Hepatocyte (in vitro differentiated cells): ENCODE results near the gene C2orf78. TPM values are rescaled to one million over a fixed set of nuclear protein-coding genes. Genes with fewer than 3 reads are reported as not detected.

Experiments
- DNase-seq: peaks from one replicate; pipeline ENCODE4 v3.0.0-alpha.2; 2016; ENCODE audit warnings: low spot score
- H2AFZ ChIP-seq: fragments of 200-600 bp; sonication (generic); 2 replicates; pipeline ENCODE4 v1.6.0; 2016; ENCODE audit warnings: antibody characterized with exemption, mild to moderate bottlenecking
- H3K27ac ChIP-seq: fragments of 200-600 bp; sonication (generic); 2 replicates; pipeline ENCODE4 v1.5.1; 2016; ENCODE audit warnings: mild to moderate bottlenecking
- H3K27me3 ChIP-seq: fragments of 200-600 bp; sonication (generic); 2 replicates; pipeline ENCODE4 v1.6.1; 2016
- H3K36me3 ChIP-seq: fragments of 200-600 bp; sonication (generic); replicated peaks from 2 replicates; pipeline ENCODE4 v1.5.1; 2016; ENCODE audit warnings: low read depth; ENCODE audit not compliant: insufficient read depth
- H3K4me1 ChIP-seq: fragments of 200-600 bp; sonication (generic); 2 replicates; pipeline ENCODE4 v1.5.1; 2016; ENCODE audit warnings: mild to moderate bottlenecking, moderate library complexity; ENCODE audit not compliant: insufficient read depth
- H3K4me2 ChIP-seq: fragments of 200-600 bp; sonication (generic); 2 replicates; pipeline ENCODE4 v1.6.0; 2016
- H3K4me3 ChIP-seq: fragments of 200-600 bp; sonication (generic); 2 replicates; pipeline ENCODE4 v1.5.1; 2016; ENCODE audit warnings: mild to moderate bottlenecking
- H3K79me2 ChIP-seq: fragments of 200-600 bp; sonication (generic); 2 replicates; pipeline ENCODE4 v1.6.0; 2017; ENCODE audit warnings: mild to moderate bottlenecking
- H3K9me2 ChIP-seq: fragments of 200-600 bp; sonication (generic); replicated peaks from 2 replicates; pipeline ENCODE4 v1.6.0; 2017; ENCODE audit warnings: mild to moderate bottlenecking; ENCODE audit not compliant: insufficient read depth
- H3K9me3 ChIP-seq: fragments of 200-600 bp; sonication (generic); 2 replicates; pipeline ENCODE4 v1.5.1; 2016; ENCODE audit warnings: low read depth, mild to moderate bottlenecking
- H4K20me1 ChIP-seq: fragments of 200-600 bp; sonication (generic); 2 replicates; pipeline ENCODE4 v1.6.0; 2016; ENCODE audit warnings: mild to moderate bottlenecking; ENCODE audit not compliant: insufficient read depth, poor library complexity, severe bottlenecking
- EZH2 ChIP-seq: fragments of 200-600 bp; sonication (generic); IDR thresholded peaks from 2 replicates; pipeline ENCODE4 v1.6.1; 2016; ENCODE audit warnings: antibody characterized with exemption, mild to moderate bottlenecking, borderline replicate concordance
- EZH2phosphoT487 ChIP-seq: fragments of 200-600 bp; sonication (generic); IDR thresholded peaks from one replicate; pipeline ENCODE4 v1.6.1; 2018; ENCODE audit warnings: antibody characterized with exemption, mild to moderate bottlenecking, low read depth, moderate library complexity; ENCODE audit not compliant: unreplicated experiment, severe bottlenecking
- WGBS: methylation state at CpG from one replicate; pipeline ENCODE4 v1.1.6; 2016; ENCODE audit warnings: low lambda C conversion rate; ENCODE audit errors: missing lambda C conversion rate; 5-methylcytosine and 5-hydroxymethylcytosine counted together
- polyA plus RNA-seq: library from polyadenylated mRNA; unstranded; fragments of >200 nt; fragmentation: Nextera tagmentation; extraction: Ambion mirVana; gene quantifications from 2 replicates; pipeline ENCODE4 v1.2.1, GENCODE V29; 2016
- total RNA-seq: library from RNA; depleted of rRNA; stranded (reverse); fragments of >200 nt; gene quantifications from 2 replicates; pipeline ENCODE4 v1.2.3, GENCODE V29; 2014
- TF ChIP-seq, protein P1 (sequence below): fragments of 200-600 bp; sonication (generic); IDR thresholded peaks from 2 replicates; pipeline ENCODE4 v1.5.1; 2016; ENCODE audit warnings: antibody characterized with exemption, mild to moderate bottlenecking; ENCODE audit not compliant: poor library complexity

The C2orf78 gene
- total and polyA plus RNA-seq, 2 experiments from 2014 or later = not detected

DNA sequence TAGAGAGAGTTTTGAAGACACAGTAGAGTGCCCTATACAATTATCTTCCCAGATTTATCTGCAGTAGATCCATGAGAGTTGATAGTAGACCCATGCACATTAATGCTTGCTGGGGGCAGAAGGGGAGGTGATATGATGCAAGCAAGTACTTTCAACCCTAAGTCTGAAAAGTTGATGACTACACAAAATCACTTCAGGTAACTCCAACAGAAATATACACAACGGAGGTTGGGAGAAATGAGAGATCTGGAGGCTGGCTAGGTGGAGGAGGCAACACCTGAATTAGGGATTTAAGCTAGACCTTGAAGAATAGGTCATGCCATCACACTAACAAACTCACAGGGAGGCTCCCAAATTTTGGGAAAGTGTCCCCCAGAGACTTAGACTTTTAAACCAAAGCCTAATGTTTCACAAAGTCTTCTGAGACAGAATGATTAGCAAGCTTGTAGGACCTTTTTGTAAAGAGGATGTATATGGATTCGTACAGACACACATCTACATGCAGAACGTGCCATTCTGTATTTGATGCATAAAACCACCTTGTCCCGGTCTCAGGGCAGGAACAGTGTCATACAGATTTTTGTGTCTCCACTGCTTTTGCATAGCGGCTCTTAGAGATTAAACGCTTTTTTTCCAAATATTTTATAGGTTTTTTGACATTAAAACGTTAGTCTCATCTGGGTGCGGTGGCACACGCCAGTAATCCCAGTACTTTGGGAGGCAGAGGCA is 43.8 kb downstream of the C2orf78 start:
- Histone ChIP-seq H3K27ac (no peak overlapping the region), H3K4me1 (peaks cover 6% of the 10 kb centered on the region), H3K9me2 (no peaks in the 10 kb centered on the region), H3K79me2 (peaks cover 36% of the 10 kb centered on the region), H3K4me3 (no peak overlapping the region), H3K27me3 (no peaks in the 10 kb centered on the region), H3K36me3 (no peaks in the 10 kb centered on the region), H4K20me1 (no peaks in the 10 kb centered on the region), H2AFZ (peak overlapping the region; percentile 54), H3K9me3 (no peaks in the 10 kb centered on the region), H3K4me2 (peak overlapping the region; percentile 61)
- no peak for DNase-seq
- WGBS = 89% methylated on average over 9 of the region's 9 CpGs
- TF ChIP-seq EZH2 (no peak), EZH2phosphoT487 (no peak)
- TF ChIP-seq, protein P1, sequence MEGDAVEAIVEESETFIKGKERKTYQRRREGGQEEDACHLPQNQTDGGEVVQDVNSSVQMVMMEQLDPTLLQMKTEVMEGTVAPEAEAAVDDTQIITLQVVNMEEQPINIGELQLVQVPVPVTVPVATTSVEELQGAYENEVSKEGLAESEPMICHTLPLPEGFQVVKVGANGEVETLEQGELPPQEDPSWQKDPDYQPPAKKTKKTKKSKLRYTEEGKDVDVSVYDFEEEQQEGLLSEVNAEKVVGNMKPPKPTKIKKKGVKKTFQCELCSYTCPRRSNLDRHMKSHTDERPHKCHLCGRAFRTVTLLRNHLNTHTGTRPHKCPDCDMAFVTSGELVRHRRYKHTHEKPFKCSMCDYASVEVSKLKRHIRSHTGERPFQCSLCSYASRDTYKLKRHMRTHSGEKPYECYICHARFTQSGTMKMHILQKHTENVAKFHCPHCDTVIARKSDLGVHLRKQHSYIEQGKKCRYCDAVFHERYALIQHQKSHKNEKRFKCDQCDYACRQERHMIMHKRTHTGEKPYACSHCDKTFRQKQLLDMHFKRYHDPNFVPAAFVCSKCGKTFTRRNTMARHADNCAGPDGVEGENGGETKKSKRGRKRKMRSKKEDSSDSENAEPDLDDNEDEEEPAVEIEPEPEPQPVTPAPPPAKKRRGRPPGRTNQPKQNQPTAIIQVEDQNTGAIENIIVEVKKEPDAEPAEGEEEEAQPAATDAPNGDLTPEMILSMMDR = no peak

DNA sequence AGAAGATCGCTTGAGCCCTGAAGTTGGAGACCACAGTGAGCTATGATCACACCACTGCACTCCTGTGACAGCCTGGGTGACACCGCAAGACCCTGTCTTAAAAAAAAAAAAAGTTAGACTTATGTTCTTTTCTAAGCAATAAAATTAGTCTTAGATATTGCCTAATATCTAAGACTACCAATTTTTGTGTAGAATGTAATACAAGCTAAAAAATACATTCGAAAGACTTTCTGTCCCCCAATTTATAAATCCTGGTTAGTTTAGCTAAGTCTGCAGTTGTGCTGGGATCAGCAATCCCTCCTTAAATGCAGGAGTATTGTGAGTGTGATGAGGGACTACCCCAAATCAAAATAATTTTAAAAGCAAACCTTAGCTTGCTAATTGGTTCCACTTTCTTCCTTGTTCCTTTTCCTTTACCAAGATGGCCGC is 44.4 kb downstream of the C2orf78 start:
- Histone ChIP-seq H3K4me1 (peaks cover 6% of the 10 kb centered on the region), H3K27me3 (no peaks in the 10 kb centered on the region), H3K79me2 (peaks cover 41% of the 10 kb centered on the region), H3K4me3 (no peak overlapping the region), H3K9me3 (no peaks in the 10 kb centered on the region), H3K27ac (no peak overlapping the region), H3K36me3 (no peaks in the 10 kb centered on the region), H2AFZ (peak overlapping the region; percentile 54), H4K20me1 (no peaks in the 10 kb centered on the region), H3K4me2 (peak overlapping the region; percentile 61), H3K9me2 (no peaks in the 10 kb centered on the region)
- 71% methylated on average over 4 of the region's 4 CpGs for WGBS
- no peak for DNase-seq
- no peak for TF ChIP-seq EZH2
- TF ChIP-seq EZH2phosphoT487 = no peak
- TF ChIP-seq, protein P1 = no peak

DNA sequence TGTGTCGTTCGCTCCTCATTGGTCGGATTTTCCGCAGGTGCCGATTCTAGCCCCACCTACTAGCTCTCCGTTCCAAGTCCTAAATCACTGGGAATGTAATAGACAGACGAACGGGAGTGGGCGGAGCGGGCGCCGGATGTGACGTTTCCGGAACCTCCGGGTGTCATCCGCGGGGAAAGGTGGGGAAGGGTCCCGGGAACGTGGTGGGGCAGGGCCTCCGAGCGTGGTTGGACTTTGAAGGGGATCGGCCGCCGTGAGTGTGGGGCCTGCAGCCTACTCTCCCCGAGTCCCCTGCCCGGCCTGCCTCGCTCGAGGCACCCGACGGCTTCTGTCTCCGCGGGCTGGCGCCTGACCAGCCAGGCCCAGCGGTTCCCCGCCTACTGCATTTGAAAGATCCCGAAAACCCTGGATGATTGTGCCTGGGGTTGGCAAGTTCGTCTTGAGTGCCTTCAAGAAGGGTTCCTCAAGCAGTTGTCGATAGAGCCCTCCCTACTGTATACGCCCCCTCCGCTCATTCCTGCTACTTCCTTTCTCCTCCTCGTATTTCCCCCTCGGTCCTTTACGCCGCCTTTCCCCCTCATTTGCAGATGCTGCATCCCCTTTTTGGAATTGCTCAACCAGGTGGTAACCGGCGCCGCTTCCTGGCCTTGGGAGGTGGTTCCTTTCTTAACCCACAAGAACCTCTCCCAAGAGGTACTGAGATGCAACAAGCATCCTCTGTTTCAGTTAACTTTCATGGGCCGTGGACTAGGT is 45.0 kb downstream of the C2orf78 start, which contains the start of gene STAMBP:
Gene STAMBP (plus strand): TSS at position 144 of the 753 bp plus-strand sequence. CDS start 1,896 bp downstream, outside the sequence.
- Histone ChIP-seq H3K9me3 (no peaks in the 10 kb centered on the region), H3K79me2 (peaks cover 46% of the 10 kb centered on the region), H3K4me1 (peaks cover 6% of the 10 kb centered on the region), H3K36me3 (no peaks in the 10 kb centered on the region), H2AFZ (peak within 1 kb of the TSS; percentile 81), H3K9me2 (no peaks in the 10 kb centered on the region), H3K27ac (peak within 1 kb of the TSS; percentile 94), H3K4me3 (peak within 1 kb of the TSS; percentile 59), H4K20me1 (no peaks in the 10 kb centered on the region), H3K4me2 (peak within 1 kb of the TSS; percentile 91), H3K27me3 (no peaks in the 10 kb centered on the region)
- DNase-seq = peak; percentile 97
- WGBS = 1% methylated on average over 47 of the region's 48 CpGs
- TF ChIP-seq EZH2 (no peak), EZH2phosphoT487 (no peak)
- TF ChIP-seq, protein P1 = no peak
